Measurements from ENCODE around the gene ARHGAP31. TPM values are rescaled to one million over a fixed set of nuclear protein-coding genes. Genes with fewer than 3 reads are reported as not detected.
A peak's percentile ranks its signal among the peaks of the same experiment; 100 is the strongest.
"Not testable (repeated sequence)": the region's sequence is repeated elsewhere in the genome, so short reads cannot be mapped to it uniquely, and the experiment has no call there.

ARHGAP31 gene
- total RNA-seq, 2 experiments from 2014 or later, result 3.5 to 3.7 TPM

DNA sequence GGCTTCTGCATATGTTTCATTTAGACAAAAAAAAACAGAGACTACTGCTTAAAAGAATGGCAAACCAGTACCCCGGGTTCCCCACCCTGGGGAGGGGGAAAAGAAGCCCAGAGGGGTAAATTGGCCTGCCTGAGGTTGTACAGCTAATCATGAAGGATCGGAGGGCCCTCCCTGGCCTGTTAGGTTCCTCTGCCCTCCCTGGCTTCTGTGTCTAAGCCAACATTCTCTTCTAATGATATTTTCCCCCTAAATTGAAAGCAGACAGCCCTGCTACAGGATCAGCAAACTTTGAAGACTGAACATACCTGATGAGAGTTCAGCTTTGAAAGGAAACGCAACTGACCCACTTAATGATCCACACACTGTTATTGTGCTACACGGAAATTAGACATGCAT lies 2.5 kb downstream of the ARHGAP31 start:
- Mint-ChIP-seq H3K4me3 (peak overlapping the region; percentile 13), H3K36me3 (ENCODE audit: low read depth) (peaks cover 5% of the 10 kb centered on the region), H3K9me3 (no peaks in the 10 kb centered on the region), H3K27me3 (ENCODE audit: low read depth) (no peaks in the 10 kb centered on the region), H3K4me1 (ENCODE audit: low read depth) (peaks cover 44% of the 10 kb centered on the region), H3K27ac (no peak overlapping the region)
- intact Hi-C loops (cut with micrococcal nuclease), result loop anchor here (10.0 kb wide), 3 partner anchors 798 to 1298 kb away; partner anchors contain the start of genes GSK3B, LRRC58 and NDUFB4
- no peak for DNase-seq
- CTCF ChIA-PET, result interaction anchor here (1.3 to 4.9 kb wide), 4 partner anchors 10 to 56 kb away, joined by 3 to 28 read pairs (median 6); no protein-coding TSS in a partner anchor

DNA sequence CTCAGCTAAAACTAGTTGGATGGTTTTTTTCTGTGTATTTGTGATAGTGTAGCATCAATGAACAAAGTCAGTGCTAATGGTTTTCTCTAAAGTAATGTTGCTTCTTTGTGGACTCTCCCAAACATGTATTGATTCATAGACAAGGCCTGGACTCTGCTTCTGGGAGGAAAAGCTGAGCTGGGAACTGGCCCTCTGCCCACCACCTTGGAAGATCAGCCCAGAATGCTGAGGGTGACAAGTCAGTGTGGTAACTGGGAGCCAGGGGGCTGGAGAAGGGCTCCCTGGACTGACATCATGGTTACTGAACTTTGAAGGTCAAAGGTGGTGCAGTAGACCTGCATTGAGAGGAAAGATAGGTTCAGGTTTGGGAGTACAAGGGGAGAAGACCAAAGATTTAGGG lies 3.0 kb downstream of the ARHGAP31 start:
- no peaks in the 10 kb centered on the region for H3K27me3 Mint-ChIP-seq (ENCODE audit: low read depth)
- CTCF ChIA-PET, result interaction anchor here (1.1 to 4.9 kb wide), 5 partner anchors 10 to 56 kb away, joined by 3 to 28 read pairs (median 5); no protein-coding TSS in a partner anchor
- no peak for DNase-seq
- intact Hi-C loops (cut with micrococcal nuclease), result loop anchor here (10.0 kb wide), 3 partner anchors 798 to 1298 kb away; partner anchors contain the start of genes GSK3B, LRRC58 and NDUFB4
- no peak overlapping the region for H3K27ac Mint-ChIP-seq
- no peak overlapping the region for H3K4me3 Mint-ChIP-seq
- no peaks in the 10 kb centered on the region for H3K9me3 Mint-ChIP-seq
- H3K36me3 Mint-ChIP-seq (ENCODE audit: low read depth), result peaks cover 5% of the 10 kb centered on the region
- H3K4me1 Mint-ChIP-seq (ENCODE audit: low read depth), result peaks cover 49% of the 10 kb centered on the region

DNA sequence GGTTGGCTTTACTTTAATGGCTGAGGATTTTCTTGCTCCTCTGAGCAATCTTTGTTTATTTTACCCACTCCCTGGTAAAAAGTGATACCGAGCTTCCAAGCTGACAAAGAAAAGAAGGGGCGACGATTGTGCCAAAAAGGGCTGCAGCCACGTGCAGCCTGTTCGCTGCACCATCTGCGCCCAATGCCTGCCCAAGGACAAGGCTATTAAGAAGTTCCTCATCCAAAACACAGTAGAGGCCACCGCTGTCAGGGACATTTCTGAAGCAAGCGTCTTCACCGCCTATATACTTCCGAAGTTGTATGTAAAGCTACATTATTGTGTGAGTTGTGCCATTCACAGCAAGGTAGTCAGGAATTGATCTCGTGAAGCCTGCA lies 4.4 kb downstream of the ARHGAP31 start:
- H3K27ac Mint-ChIP-seq, result no peak overlapping the region
- CTCF ChIA-PET, result interaction anchor here (0.9 to 1.6 kb wide), 3 partner anchors 55 to 416 kb away, joined by 3 to 5 read pairs (median 3); no protein-coding TSS in a partner anchor
- no peak overlapping the region for H3K4me3 Mint-ChIP-seq
- H3K36me3 Mint-ChIP-seq (ENCODE audit: low read depth), result peaks cover 6% of the 10 kb centered on the region
- H3K27me3 Mint-ChIP-seq (ENCODE audit: low read depth), result no peaks in the 10 kb centered on the region
- no peak for DNase-seq
- intact Hi-C loops (cut with micrococcal nuclease), result loop anchor here (10.0 kb wide), 3 partner anchors 796 to 1296 kb away; partner anchors contain the start of genes GSK3B, LRRC58 and NDUFB4
- no peaks in the 10 kb centered on the region for H3K9me3 Mint-ChIP-seq
- peaks cover 45% of the 10 kb centered on the region for H3K4me1 Mint-ChIP-seq (ENCODE audit: low read depth)

DNA sequence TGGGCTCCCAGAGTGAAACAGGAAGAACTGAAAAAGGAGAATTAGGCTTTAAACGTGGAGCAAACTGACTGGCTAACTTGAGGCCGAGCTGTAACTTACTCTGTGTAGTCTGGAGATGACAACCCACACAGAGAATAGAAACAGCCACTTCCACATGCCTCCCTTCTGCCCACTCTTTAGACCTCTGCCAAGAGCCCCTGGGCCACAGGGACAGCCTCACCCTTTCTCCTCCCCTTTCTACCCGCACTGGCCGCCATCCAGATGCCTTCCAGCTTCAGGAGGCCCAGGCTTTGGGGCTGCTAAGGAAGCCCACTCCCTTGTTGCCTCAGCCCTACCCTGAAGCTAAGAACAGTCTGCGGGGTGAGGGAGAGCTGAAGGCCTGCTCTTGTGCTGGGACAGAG lies 6.8 kb downstream of the ARHGAP31 start:
- no peak for DNase-seq
- Mint-ChIP-seq H3K27ac (no peak overlapping the region), H3K27me3 (ENCODE audit: low read depth) (no peaks in the 10 kb centered on the region), H3K36me3 (ENCODE audit: low read depth) (peaks cover 14% of the 10 kb centered on the region), H3K4me1 (ENCODE audit: low read depth) (peaks cover 36% of the 10 kb centered on the region), H3K9me3 (no peaks in the 10 kb centered on the region), H3K4me3 (no peak overlapping the region)
- intact Hi-C loops (cut with micrococcal nuclease), result no loop called here
- CTCF ChIA-PET, result interaction anchor here (0.7 to 2.3 kb wide), 3 partner anchors 21 to 322 kb away, joined by 4 to 8 read pairs (median 7); no protein-coding TSS in a partner anchor

DNA sequence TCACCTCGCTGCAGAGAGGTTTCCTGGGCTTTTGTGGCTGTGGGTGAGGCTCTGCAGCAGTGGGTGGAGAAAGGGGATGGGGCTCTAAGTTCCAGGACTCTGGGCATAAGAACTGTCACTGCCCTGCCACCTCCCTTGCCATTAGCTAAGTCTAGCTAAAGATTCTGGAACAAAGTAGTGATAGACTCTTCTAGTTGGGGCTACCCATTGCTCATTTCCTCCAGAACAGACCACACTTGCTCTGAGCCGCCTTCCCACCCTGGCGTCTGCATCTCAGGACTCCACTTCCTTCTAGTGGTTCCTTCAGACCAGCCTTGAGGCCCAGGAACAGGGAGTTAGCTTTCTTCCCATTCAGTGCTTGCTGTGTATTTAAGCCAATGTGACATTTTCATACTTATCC lies 7.5 kb downstream of the ARHGAP31 start:
- peaks cover 31% of the 10 kb centered on the region for H3K4me1 Mint-ChIP-seq (ENCODE audit: low read depth)
- DNase-seq, result no peak
- H3K27me3 Mint-ChIP-seq (ENCODE audit: low read depth), result no peaks in the 10 kb centered on the region
- H3K4me3 Mint-ChIP-seq, result no peak overlapping the region
- peaks cover 18% of the 10 kb centered on the region for H3K36me3 Mint-ChIP-seq (ENCODE audit: low read depth)
- CTCF ChIA-PET, result interaction anchor here (0.7 to 2.3 kb wide), 2 partner anchors 27 to 322 kb away, joined by 4 to 7 read pairs; no protein-coding TSS in a partner anchor
- intact Hi-C loops (cut with micrococcal nuclease), result no loop called here
- H3K9me3 Mint-ChIP-seq, result no peaks in the 10 kb centered on the region
- H3K27ac Mint-ChIP-seq, result no peak overlapping the region

DNA sequence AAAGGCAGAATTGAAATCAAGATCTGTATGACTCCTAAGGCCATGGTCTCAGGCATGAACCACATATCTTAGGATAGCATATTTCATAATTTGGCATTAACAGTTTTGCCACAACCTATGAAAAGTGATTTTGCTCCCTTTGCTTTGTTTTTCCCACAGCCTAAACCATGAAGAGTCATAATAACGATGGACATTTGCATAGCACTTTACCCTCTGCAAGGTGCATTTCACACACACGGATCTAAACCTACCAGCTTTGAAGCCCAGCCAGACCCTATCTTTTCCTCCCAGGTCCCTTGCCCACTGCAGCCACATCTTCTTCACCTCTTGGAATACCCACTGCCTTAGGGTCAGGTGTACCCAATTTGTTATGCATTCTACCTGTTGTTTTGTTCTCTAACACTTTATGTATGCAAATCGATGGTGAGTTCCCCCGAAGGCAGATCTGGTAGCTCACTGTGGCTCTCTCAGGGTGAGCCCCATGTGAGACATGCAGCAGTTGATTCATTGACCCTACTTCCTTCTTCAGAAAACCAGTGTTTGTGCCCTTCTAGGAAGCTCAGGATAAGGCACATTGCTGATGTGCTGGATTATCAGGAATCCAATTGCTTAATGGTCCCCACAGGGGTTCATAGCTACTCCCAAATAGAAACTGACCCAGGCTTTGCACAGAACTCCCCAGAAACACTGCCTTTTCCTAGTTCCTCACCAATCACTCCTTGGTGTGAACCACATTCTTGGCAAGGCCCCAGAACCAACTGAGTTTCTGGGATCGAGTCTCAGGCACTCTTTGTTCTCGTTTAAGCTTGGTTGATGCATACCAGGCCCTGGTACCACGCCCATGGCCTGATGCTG lies 8.7 kb downstream of the ARHGAP31 start:
- H3K27ac Mint-ChIP-seq, result no peak overlapping the region
- intact Hi-C loops (cut with micrococcal nuclease), result no loop called here
- DNase-seq, result no peak
- peaks cover 14% of the 10 kb centered on the region for H3K36me3 Mint-ChIP-seq (ENCODE audit: low read depth)
- no peaks in the 10 kb centered on the region for H3K9me3 Mint-ChIP-seq
- no peak overlapping the region for H3K4me3 Mint-ChIP-seq
- CTCF ChIA-PET, result no interaction called here
- H3K4me1 Mint-ChIP-seq (ENCODE audit: low read depth), result peaks cover 23% of the 10 kb centered on the region
- no peaks in the 10 kb centered on the region for H3K27me3 Mint-ChIP-seq (ENCODE audit: low read depth)

DNA sequence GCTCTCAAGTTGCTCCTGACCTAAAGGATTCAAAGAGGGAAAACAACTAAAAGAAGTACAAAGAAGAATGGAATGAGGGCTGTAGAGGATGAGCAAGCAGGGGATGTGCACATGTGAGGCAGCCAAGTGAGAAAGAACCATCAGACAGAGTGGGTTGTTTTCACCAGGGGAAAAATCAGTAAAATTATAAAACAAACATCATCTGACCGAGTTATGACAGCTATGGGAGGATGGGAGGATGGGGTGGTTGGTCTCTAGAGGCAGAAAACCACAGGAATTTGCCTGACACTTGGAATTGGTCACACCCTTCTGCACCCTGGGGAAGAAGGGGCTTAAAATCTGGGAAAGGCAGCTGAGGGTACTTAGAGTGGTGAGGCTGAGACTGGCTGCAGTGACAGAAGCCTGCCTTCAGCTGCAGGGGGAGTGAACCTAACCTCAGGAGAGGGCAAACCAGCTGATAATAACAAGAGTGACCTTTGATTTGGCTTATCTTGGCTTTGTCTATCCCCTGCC lies 10.1 kb downstream of the ARHGAP31 start:
- no peaks in the 10 kb centered on the region for H3K27me3 Mint-ChIP-seq (ENCODE audit: low read depth)
- peaks cover 23% of the 10 kb centered on the region for H3K4me1 Mint-ChIP-seq (ENCODE audit: low read depth)
- CTCF ChIA-PET, result interaction anchor here (0.6 to 0.7 kb wide), 3 partner anchors 14 to 719 kb away, joined by 3 to 5 read pairs (median 4); no protein-coding TSS in a partner anchor
- no peak for DNase-seq
- no peak overlapping the region for H3K27ac Mint-ChIP-seq
- H3K4me3 Mint-ChIP-seq, result no peak overlapping the region
- intact Hi-C loops (cut with micrococcal nuclease), result no loop called here
- no peaks in the 10 kb centered on the region for H3K9me3 Mint-ChIP-seq
- H3K36me3 Mint-ChIP-seq (ENCODE audit: low read depth), result peaks cover 24% of the 10 kb centered on the region

DNA sequence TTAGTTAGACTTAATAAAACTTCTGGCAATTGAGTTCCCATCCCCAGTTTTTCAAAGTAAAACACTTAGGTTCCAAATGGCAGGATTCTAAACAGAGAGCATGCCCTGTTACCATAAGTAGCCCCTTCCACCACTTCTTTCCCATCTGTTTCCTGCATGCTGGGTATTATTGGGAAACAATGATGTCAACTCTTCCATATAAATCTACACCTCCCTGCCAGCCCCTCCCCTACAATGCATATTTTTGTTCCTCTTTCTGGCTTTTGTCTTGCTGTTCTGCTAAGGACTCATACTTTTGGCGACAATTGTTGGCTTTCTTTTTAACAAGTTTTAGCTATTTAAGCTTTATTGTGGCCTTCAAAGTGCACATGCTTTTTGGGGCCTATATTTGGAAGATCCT lies 11.1 kb downstream of the ARHGAP31 start:
- intact Hi-C loops (cut with micrococcal nuclease), result no loop called here
- CTCF ChIA-PET, result no interaction called here
- Mint-ChIP-seq H3K36me3 (ENCODE audit: low read depth) (peaks cover 24% of the 10 kb centered on the region), H3K4me1 (ENCODE audit: low read depth) (peaks cover 21% of the 10 kb centered on the region), H3K9me3 (no peaks in the 10 kb centered on the region), H3K27me3 (ENCODE audit: low read depth) (no peaks in the 10 kb centered on the region), H3K27ac (no peak overlapping the region), H3K4me3 (no peak overlapping the region)
- no peak for DNase-seq

DNA sequence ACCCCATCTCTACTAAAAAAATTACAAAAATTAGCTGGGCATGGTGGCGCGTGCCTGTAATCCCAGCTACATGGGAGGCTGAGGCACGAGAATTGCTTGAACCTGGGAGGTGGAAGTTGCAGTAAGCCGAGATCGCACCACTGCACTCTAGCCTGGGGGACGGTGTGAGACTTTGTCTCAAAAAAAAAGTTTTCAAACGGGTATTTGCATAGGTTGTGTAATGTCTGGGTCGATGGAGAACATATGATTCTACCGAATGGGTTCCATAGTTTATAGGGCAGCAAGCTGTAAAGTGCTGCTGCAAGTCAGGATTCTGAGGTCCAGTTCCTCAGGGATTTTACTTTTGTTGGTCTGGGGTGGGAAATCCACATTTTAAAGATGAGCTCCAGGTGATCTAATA lies 12.2 kb downstream of the ARHGAP31 start:
- H3K27ac Mint-ChIP-seq; DNase-seq; intact Hi-C loops (cut with micrococcal nuclease); H3K9me3 Mint-ChIP-seq; H3K27me3 Mint-ChIP-seq (ENCODE audit: low read depth); H3K4me3 Mint-ChIP-seq: not testable (repeated sequence)
- peaks cover 24% of the 10 kb centered on the region for H3K36me3 Mint-ChIP-seq (ENCODE audit: low read depth)
- H3K4me1 Mint-ChIP-seq (ENCODE audit: low read depth), result peaks cover 24% of the 10 kb centered on the region
- CTCF ChIA-PET, result interaction anchor here (1.1 kb wide), 1 partner anchor 9 kb away, joined by 3 read pairs; no protein-coding TSS in a partner anchor

DNA sequence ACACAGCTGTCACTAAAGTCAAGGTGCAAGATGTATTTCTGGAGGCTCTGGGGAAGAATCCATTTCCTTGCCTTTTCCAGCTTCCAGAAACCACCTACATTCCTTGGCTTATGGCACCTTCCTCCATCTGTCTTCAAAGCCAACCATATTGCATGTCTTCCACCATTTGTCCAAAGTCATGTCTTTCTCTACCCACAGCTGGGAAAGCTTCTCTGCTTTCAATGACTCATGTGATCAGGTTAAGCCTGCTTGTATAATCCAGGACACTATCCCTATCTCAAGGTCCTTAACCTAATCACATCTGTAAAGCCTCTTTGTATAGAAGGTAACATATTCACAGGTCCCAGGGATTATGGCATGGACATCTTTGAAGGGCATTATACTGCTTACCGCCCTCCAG lies 14.2 kb downstream of the ARHGAP31 start:
- no peak for DNase-seq
- Mint-ChIP-seq H3K4me1 (ENCODE audit: low read depth) (peaks cover 15% of the 10 kb centered on the region), H3K36me3 (ENCODE audit: low read depth) (peaks cover 28% of the 10 kb centered on the region), H3K27me3 (ENCODE audit: low read depth) (no peaks in the 10 kb centered on the region), H3K27ac (no peak overlapping the region), H3K4me3 (no peak overlapping the region), H3K9me3 (no peaks in the 10 kb centered on the region)
- CTCF ChIA-PET, result interaction anchor here (1.5 kb wide), 1 partner anchor 34 kb away, joined by 3 read pairs; no protein-coding TSS in a partner anchor
- intact Hi-C loops (cut with micrococcal nuclease), result no loop called here

DNA sequence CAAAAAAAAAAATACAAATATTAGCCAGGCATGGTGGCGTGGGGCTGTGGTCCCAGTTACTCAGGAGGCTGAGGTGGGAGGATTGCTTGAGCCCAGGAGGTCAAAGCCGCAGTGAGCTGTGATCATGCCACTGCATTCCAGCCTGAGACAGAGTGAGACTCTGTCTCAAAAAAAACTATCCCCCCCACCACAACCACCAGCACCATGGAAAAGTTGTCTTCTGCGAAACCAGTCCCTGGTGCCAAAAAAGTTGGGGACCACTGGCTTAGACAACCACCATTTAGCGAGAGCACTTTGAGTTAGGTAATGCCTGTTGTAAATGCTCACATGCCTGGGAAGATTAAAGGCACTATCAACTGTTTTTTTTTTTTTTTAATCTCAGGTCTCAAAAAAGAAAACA lies 15.4 kb downstream of the ARHGAP31 start:
- Mint-ChIP-seq H3K36me3 (ENCODE audit: low read depth) (peaks cover 29% of the 10 kb centered on the region), H3K27me3 (ENCODE audit: low read depth) (no peaks in the 10 kb centered on the region), H3K9me3 (no peaks in the 10 kb centered on the region), H3K4me3 (no peak overlapping the region), H3K4me1 (ENCODE audit: low read depth) (peaks cover 15% of the 10 kb centered on the region), H3K27ac (no peak overlapping the region)
- CTCF ChIA-PET, result interaction anchor here (0.9 kb wide), 1 partner anchor 8 kb away, joined by 3 read pairs; no protein-coding TSS in a partner anchor
- intact Hi-C loops (cut with micrococcal nuclease), result no loop called here
- DNase-seq, result no peak

DNA sequence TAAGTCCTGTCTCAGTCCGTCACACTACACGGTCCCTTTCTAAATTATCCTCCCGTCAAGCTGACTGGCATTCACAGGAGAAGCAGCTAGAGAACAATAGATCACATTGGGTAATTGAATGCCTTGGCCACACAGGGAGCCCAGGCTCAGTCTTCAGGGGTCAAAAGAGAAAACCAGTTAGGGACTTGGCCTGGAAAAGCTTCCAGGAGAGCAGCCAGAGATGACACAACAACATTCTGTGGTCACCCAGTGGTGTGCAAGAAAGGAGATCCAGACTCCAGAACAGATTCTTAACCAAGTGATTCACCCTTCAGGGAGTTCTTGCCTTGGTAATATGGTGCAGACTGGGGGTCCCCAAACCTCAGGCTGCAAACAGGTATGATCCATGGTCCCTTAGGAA lies 15.9 kb downstream of the ARHGAP31 start:
- Mint-ChIP-seq H3K27me3 (ENCODE audit: low read depth) (no peaks in the 10 kb centered on the region), H3K27ac (no peak overlapping the region), H3K36me3 (ENCODE audit: low read depth) (peaks cover 26% of the 10 kb centered on the region), H3K4me3 (no peak overlapping the region), H3K9me3 (no peaks in the 10 kb centered on the region), H3K4me1 (ENCODE audit: low read depth) (peaks cover 15% of the 10 kb centered on the region)
- CTCF ChIA-PET, result interaction anchor here (0.9 to 1.0 kb wide), 2 partner anchors 8 to 17 kb away, joined by 3 read pairs; no protein-coding TSS in a partner anchor
- intact Hi-C loops (cut with micrococcal nuclease), result loop anchor here (1.0 kb wide), 1 partner anchor 12 kb away; no protein-coding TSS in a partner anchor
- no peak for DNase-seq

Measured in activated naive CD4-positive, alpha-beta T cell treated with anti-CD3 and anti-CD28 coated beads for 36 hours (primary cell).